Measurements from ENCODE around the gene PRDM15.

Gene PRDM15

GRCh38 chr21:41775149-41775472 lies 104.0 kb downstream of the PRDM15 start:
- DNase-seq = no peak

- DNase-seq = peak in 2 of 3 experiments; percentile 40 to 86
These were observed 104.5 kb downstream of the PRDM15 start for GRCh38 chr21:41774467-41775148.

GRCh38 chr21:41772351-41773080 lies 106.6 kb downstream of the PRDM15 start:
- DNase-seq = no peak

- no peak for DNase-seq
These were observed 107.6 kb downstream of the PRDM15 start for GRCh38 chr21:41771625-41771945.

GRCh38 chr21:41770901-41771624 lies 108.1 kb downstream of the PRDM15 start:
- no peak for DNase-seq

GRCh38 chr21:41769933-41770332 lies 109.2 kb downstream of the PRDM15 start:
- no peak for DNase-seq

GRCh38 chr21:41769521-41769920 lies 109.6 kb downstream of the PRDM15 start:
- no peak for DNase-seq

GRCh38 chr21:41769111-41769510 lies 110.0 kb downstream of the PRDM15 start:
- DNase-seq = peak in 2 of 3 experiments; percentile 49 to 64

- DNase-seq = peak; percentile 43 to 75 (median 49)
These were observed 110.6 kb downstream of the PRDM15 start for GRCh38 chr21:41768437-41769042.

- DNase-seq = peak in 2 of 3 experiments; percentile 42 to 64
These were observed 111.3 kb downstream of the PRDM15 start for GRCh38 chr21:41767606-41768436.

- peak; percentile 85 to 94 (median 91) for DNase-seq
These were observed 112.1 kb downstream of the PRDM15 start, which contains the start of gene RIPK4 for GRCh38 chr21:41766883-41767605. RIPK4 (minus strand) TSS chr21:41767052; CDS start chr21:41767041, 11 bp downstream.

GRCh38 chr21:41765973-41766882 lies 112.9 kb downstream of the PRDM15 start:
- peak in 2 of 3 experiments; percentile 69 to 71 for DNase-seq

- DNase-seq = peak in 1 of 3 experiments; percentile 22
These were observed 113.7 kb downstream of the PRDM15 start for GRCh38 chr21:41765420-41765821.

GRCh38 chr21:41764558-41765419 lies 114.4 kb downstream of the PRDM15 start:
- no peak for DNase-seq

GRCh38 chr21:41763996-41764395 lies 115.1 kb downstream of the PRDM15 start:
- DNase-seq = peak in 1 of 3 experiments; percentile 47

- DNase-seq = peak in 2 of 3 experiments; percentile 84 to 93
These were observed 115.7 kb downstream of the PRDM15 start for GRCh38 chr21:41763398-41763931.

- no peak for DNase-seq
These were observed 116.4 kb downstream of the PRDM15 start for GRCh38 chr21:41762753-41763152.

GRCh38 chr21:41761934-41762635 lies 117.1 kb downstream of the PRDM15 start:
- peak in 2 of 3 experiments; percentile 43 to 70 for DNase-seq
